ENCODE data around the gene VPS9D1.

GRCh38 chr16:89695875-89696669 is 24.6 kb downstream of the VPS9D1 start:
- TF ChIP-seq CTCF (conservative IDR thresholded peaks at IDR 0.05) (no peak), ZFX (IDR thresholded peaks at IDR 0.05) (no peak)

Measured in C4-2B (cell line).